H1 (cell line): ENCODE measurements around the gene CMSS1. TPM values are rescaled to one million over a fixed set of nuclear protein-coding genes. Genes with fewer than 3 reads are reported as not detected.

ENCODE experiments used
- CTCF ChIA-PET: fragments of 300-600 bp; sonication (Branson Sonifier 250); formaldehyde crosslinking; loops from one replicate; lab custom pipeline; 2021; ENCODE audit not compliant: partially characterized antibody; lab: Charles Lee
- POLR2A ChIA-PET: fragments of 300-600 bp; sonication (Branson Sonifier 250); formaldehyde crosslinking; loops from one replicate; lab custom pipeline; 2021; ENCODE audit warnings: inconsistent platforms; ENCODE audit not compliant: partially characterized antibody; lab: Charles Lee
- DNase-seq, 2 experiments: peaks; one replicate each; pipeline versions ENCODE4 v3.0.0 to v3.0.0-alpha.2; 2010 to 2022; ENCODE audit warnings: low spot score in 2 of 2, low read depth in 1 of 2, mixed read lengths in 1 of 2
- FAIRE-seq: peaks from 2 replicates; lab custom pipeline; 2011; peaks lifted over from hg19 to GRCh38; lab: Jason Lieb, UNC
- H2AFZ ChIP-seq: 2 replicates; pipeline ENCODE4 v1.8.1; 2012; ENCODE audit warnings: low read length, inconsistent platforms
- H2AK5ac ChIP-seq: 2 replicates; pipeline ENCODE4 v1.6.1; 2013; ENCODE audit warnings: low read depth, low read length
- H2BK120ac ChIP-seq: replicated peaks from 2 replicates; pipeline ENCODE3; 2013; ENCODE audit warnings: low read depth, low read length, inconsistent platforms
- H2BK12ac ChIP-seq: 2 replicates; pipeline ENCODE4 v1.6.1; 2013; ENCODE audit warnings: low read depth, low read length
- H2BK15ac ChIP-seq: 2 replicates; pipeline ENCODE4 v1.6.1; 2013; ENCODE audit warnings: low read length
- H2BK20ac ChIP-seq: 2 replicates; pipeline ENCODE4 v1.6.1; 2013; ENCODE audit warnings: low read length
- H2BK5ac ChIP-seq: 2 replicates; pipeline ENCODE4 v1.6.1; 2013; ENCODE audit warnings: low read depth, low read length
- H3K14ac ChIP-seq: 2 replicates; pipeline ENCODE4 v1.6.1; 2013; ENCODE audit warnings: inconsistent platforms; ENCODE audit not compliant: insufficient read length
- H3K18ac ChIP-seq: 2 replicates; pipeline ENCODE4 v1.6.1; 2013; ENCODE audit warnings: low read length; ENCODE audit errors: extremely low read depth
- H3K23ac ChIP-seq: 2 replicates; pipeline ENCODE4 v1.6.1; 2013; ENCODE audit warnings: inconsistent platforms; ENCODE audit not compliant: insufficient read length
- H3K23me2 ChIP-seq: 2 replicates; pipeline ENCODE4 v1.6.1; 2013; ENCODE audit warnings: low read depth, low read length
- H3K27ac ChIP-seq: 2 replicates; pipeline ENCODE4 v1.6.1; 2011; ENCODE audit warnings: low read depth, low read length, inconsistent platforms
- H3K27me3 ChIP-seq, 4 experiments: replicated peaks in 1 of 4; 1 replicate in 1 of 4; 2 replicates in 3 of 4; pipeline versions ENCODE4 v1.6.1 to v1.8.1; 2011 to 2013; ENCODE audit warnings: low read length in 3 of 4, mild to moderate bottlenecking in 3 of 4, inconsistent platforms in 2 of 4, mixed read lengths in 2 of 4, moderate library complexity in 1 of 4; ENCODE audit not compliant: control insufficient read depth in 3 of 4, insufficient read depth in 3 of 4; ENCODE audit errors: extremely low read depth in 1 of 4
- H3K36me3 ChIP-seq, 4 experiments: 2 replicates each; pipeline versions ENCODE4 v1.6.1 to v1.8.1; 2011 to 2013; ENCODE audit warnings: mild to moderate bottlenecking in 4 of 4, low read length in 3 of 4, moderate library complexity in 2 of 4, control low read depth in 1 of 4, inconsistent platforms in 1 of 4; ENCODE audit not compliant: insufficient read depth in 4 of 4, control insufficient read depth in 2 of 4
- H3K4ac ChIP-seq: replicated peaks from 2 replicates; pipeline ENCODE3; 2013; ENCODE audit warnings: low read length, low read depth, mixed read lengths, inconsistent platforms; ENCODE audit not compliant: insufficient read length
- H3K4me1 ChIP-seq, 4 experiments: replicated peaks in 1 of 4; 1 replicate in 1 of 4; 2 replicates in 3 of 4; pipeline versions ENCODE4 v1.6.1 to v1.8.1; 2011 to 2013; ENCODE audit warnings: low read length in 3 of 4, inconsistent platforms in 2 of 4, mixed read lengths in 1 of 4; ENCODE audit not compliant: insufficient read depth in 4 of 4, control insufficient read depth in 3 of 4
- H3K4me2 ChIP-seq, 2 experiments: 2 replicates each; pipeline versions ENCODE4 v1.6.1 to v1.8.1; 2011 to 2013; ENCODE audit warnings: low read depth in 2 of 2, low read length in 2 of 2, control low read depth in 1 of 2, inconsistent platforms in 1 of 2, mild to moderate bottlenecking in 1 of 2; ENCODE audit not compliant: insufficient read depth in 1 of 2
- H3K4me3 ChIP-seq, 4 experiments: fragments of 200-600, 300-600 bp in 1 of 4; sonication (generic), shearing (Covaris generic), sonication (Bioruptor Twin) in 1 of 4; 2 replicates each; pipeline versions ENCODE4 v1.5.1 to v1.8.1; 2011 to 2016; ENCODE audit warnings: low read length in 4 of 4, low read depth in 3 of 4, control low read depth in 2 of 4, inconsistent platforms in 2 of 4, mild to moderate bottlenecking in 2 of 4, mixed read lengths in 1 of 4, moderate library complexity in 1 of 4; ENCODE audit not compliant: insufficient read depth in 2 of 4; ENCODE audit errors: extremely low read depth in 1 of 4
- H3K56ac ChIP-seq: replicated peaks from 2 replicates; pipeline ENCODE3; 2013; ENCODE audit warnings: low read depth, mild to moderate bottlenecking, mixed read lengths, low read length, inconsistent platforms; ENCODE audit not compliant: insufficient read length
- H3K79me1 ChIP-seq: 2 replicates; pipeline ENCODE4 v1.6.1; 2013; ENCODE audit warnings: low read depth, low read length, control low read depth
- H3K79me2 ChIP-seq, 2 experiments: 2 replicates each; pipeline versions ENCODE4 v1.6.1 to v1.8.1; 2012 to 2013; ENCODE audit warnings: low read length in 2 of 2, mild to moderate bottlenecking in 2 of 2, inconsistent platforms in 1 of 2; ENCODE audit not compliant: insufficient read depth in 2 of 2, control insufficient read depth in 1 of 2
- H3K9ac ChIP-seq, 4 experiments: replicated peaks in 1 of 4; 1 replicate in 1 of 4; 2 replicates in 3 of 4; pipeline versions ENCODE4 v1.6.1 to v1.8.1; 2011 to 2013; ENCODE audit warnings: low read depth in 3 of 4, low read length in 3 of 4, control low read depth in 2 of 4, mild to moderate bottlenecking in 2 of 4, moderate library complexity in 2 of 4, inconsistent platforms in 1 of 4; ENCODE audit errors: extremely low read depth in 1 of 4
- H3K9me3 ChIP-seq, 2 experiments: 2 replicates each; pipeline versions ENCODE4 v1.6.1 to v1.8.1; 2012 to 2013; ENCODE audit warnings: mild to moderate bottlenecking in 2 of 2, moderate library complexity in 2 of 2, control low read depth in 1 of 2, inconsistent platforms in 1 of 2, low read depth in 1 of 2, low read length in 1 of 2, mixed read lengths in 1 of 2; ENCODE audit not compliant: insufficient read depth in 2 of 2
- H4K20me1 ChIP-seq, 2 experiments: replicated peaks in 1 of 2; 2 replicates each; pipeline versions ENCODE3 to v1.8.1; 2011 to 2013; ENCODE audit warnings: inconsistent platforms in 2 of 2, low read length in 2 of 2, mild to moderate bottlenecking in 1 of 2; ENCODE audit not compliant: insufficient read depth in 2 of 2, control insufficient read depth in 1 of 2
- H4K5ac ChIP-seq: 2 replicates; pipeline ENCODE4 v1.6.1; 2013; ENCODE audit warnings: low read length, low read depth, mixed read lengths, inconsistent platforms; ENCODE audit not compliant: insufficient read length
- H4K8ac ChIP-seq: 2 replicates; pipeline ENCODE4 v1.8.0; 2013; ENCODE audit warnings: mild to moderate bottlenecking, moderate library complexity, low read length, inconsistent platforms; ENCODE audit not compliant: insufficient read depth; ENCODE audit errors: extremely low read depth
- H4K91ac ChIP-seq: replicated peaks from 2 replicates; pipeline ENCODE3; 2013; ENCODE audit warnings: low read length, mixed read lengths, inconsistent platforms; ENCODE audit not compliant: insufficient read length
- CBX5 ChIP-seq: fragments of 300-800, 300-1000 bp; sonication (generic); IDR thresholded peaks from 2 replicates; pipeline ENCODE4 v1.7.1; 2016; ENCODE audit warnings: antibody characterized with exemption, low read length, low read depth
- NANOG ChIP-seq: IDR thresholded peaks from 2 replicates; pipeline ENCODE4 v1.6.1; 2011; ENCODE audit warnings: low read length, low read depth, mild to moderate bottlenecking, inconsistent platforms; ENCODE audit not compliant: insufficient read depth, poor library complexity, severe bottlenecking
- polyA plus RNA-seq, 7 experiments: library from polyadenylated mRNA; depleted of rRNA in 3 of 7; stranded (reverse) in 5 of 7; unstranded in 2 of 7; fragments of >200 nt in 5 of 7; fragments of 200-250 nt in 2 of 7; gene quantifications; 1 replicate in 5 of 7; 2 replicates in 1 of 7; 4 replicates in 1 of 7; pipeline versions ENCODE4 v1.2.1 to v1.2.3, GENCODE V29; 2011 to 2013; ENCODE audit warnings: missing spikeins in 2 of 7, mixed read lengths in 2 of 7
- total RNA-seq: library from RNA; stranded (reverse); fragmentation: NEBNext Ultra II Directional; extraction: Animal tissue kit (Norgen Biotek cat#: 25700); gene quantifications from 2 replicates; pipeline ENCODE4 v1.2.1, GENCODE V29; 2021
- TF ChIP-seq, protein P1 (sequence below), 3 experiments: IDR thresholded peaks; 1 replicate in 2 of 3; 2 replicates in 1 of 3; pipeline versions ENCODE4 v1.5.1 to v1.6.1; 2011; ENCODE audit warnings: low read length in 3 of 3, mild to moderate bottlenecking in 3 of 3, inconsistent platforms in 2 of 3, low read depth in 1 of 3, moderate library complexity in 1 of 3; ENCODE audit not compliant: insufficient read depth in 1 of 3; ENCODE audit errors: control extremely low read depth in 1 of 3

CMSS1 gene
- total and polyA plus RNA-seq, 2 of the 8 experiments (the other 6 are each of a cell fraction or from before 2014, with no cell fraction given) = 15.2 to 75.1 TPM

DNA sequence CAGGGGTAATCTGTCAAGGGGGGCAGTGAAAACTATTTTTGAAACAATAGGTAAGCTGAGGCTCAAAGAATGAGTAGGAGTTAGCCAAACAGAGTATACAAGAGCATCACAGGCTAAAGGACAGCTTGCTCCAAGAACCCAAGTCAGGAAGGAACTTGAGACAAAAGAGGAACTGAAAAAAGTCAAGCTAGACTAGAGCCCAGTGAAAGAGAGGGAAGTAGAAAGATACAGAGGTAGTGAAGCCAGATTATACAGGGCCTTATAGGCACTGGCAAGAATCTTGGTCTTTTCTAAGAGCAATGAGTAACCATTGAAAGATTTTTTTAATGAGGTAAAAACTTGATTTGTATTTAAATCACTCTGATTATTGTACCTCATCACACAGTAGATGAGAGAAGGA lies 226.7 kb downstream of the CMSS1 start:
- Histone ChIP-seq H3K79me2 (no peaks in the 10 kb centered on the region), H4K91ac (no peak overlapping the region), H2BK5ac (no peak overlapping the region), H4K20me1 (no peaks in the 10 kb centered on the region), H3K4ac (no peak overlapping the region), H3K9ac (no peak overlapping the region), H2AFZ (no peak overlapping the region), H2AK5ac (no peak overlapping the region), H3K4me2 (no peak overlapping the region), H3K27me3 (no peaks in the 10 kb centered on the region), H2BK20ac (no peak overlapping the region), H3K9me3 (no peaks in the 10 kb centered on the region), H3K36me3 (no peaks in the 10 kb centered on the region), H2BK120ac (no peak overlapping the region), H4K8ac (no peak overlapping the region), H3K4me3 (no peak overlapping the region), H3K27ac (no peak overlapping the region), H4K5ac (no peak overlapping the region), H3K14ac (no peak overlapping the region), H2BK15ac (no peak overlapping the region), H3K79me1 (no peaks in the 10 kb centered on the region), H2BK12ac (no peak overlapping the region), H3K4me1 (peaks cover 0 to 6% (median 1%) of the 10 kb centered on the region in 4 experiments; a peak in 2 of 7 replicates), H3K23ac (no peak overlapping the region), H3K18ac (no peak overlapping the region), H3K56ac (no peak overlapping the region), H3K23me2 (no peaks in the 10 kb centered on the region)
- ChIA-PET CTCF (interaction anchor here (0.5 to 3.0 kb wide), 8 partner anchors 10 to 200 kb away, joined by 3 to 7 read pairs (median 4); no protein-coding TSS in a partner anchor), POLR2A (no interaction called here)
- FAIRE-seq (no peak), DNase-seq (no peak)
- no peak for TF ChIP-seq NANOG
- TF ChIP-seq, protein P1, sequence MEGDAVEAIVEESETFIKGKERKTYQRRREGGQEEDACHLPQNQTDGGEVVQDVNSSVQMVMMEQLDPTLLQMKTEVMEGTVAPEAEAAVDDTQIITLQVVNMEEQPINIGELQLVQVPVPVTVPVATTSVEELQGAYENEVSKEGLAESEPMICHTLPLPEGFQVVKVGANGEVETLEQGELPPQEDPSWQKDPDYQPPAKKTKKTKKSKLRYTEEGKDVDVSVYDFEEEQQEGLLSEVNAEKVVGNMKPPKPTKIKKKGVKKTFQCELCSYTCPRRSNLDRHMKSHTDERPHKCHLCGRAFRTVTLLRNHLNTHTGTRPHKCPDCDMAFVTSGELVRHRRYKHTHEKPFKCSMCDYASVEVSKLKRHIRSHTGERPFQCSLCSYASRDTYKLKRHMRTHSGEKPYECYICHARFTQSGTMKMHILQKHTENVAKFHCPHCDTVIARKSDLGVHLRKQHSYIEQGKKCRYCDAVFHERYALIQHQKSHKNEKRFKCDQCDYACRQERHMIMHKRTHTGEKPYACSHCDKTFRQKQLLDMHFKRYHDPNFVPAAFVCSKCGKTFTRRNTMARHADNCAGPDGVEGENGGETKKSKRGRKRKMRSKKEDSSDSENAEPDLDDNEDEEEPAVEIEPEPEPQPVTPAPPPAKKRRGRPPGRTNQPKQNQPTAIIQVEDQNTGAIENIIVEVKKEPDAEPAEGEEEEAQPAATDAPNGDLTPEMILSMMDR (IDR thresholded peaks at IDR 0.05; ENCODE audit: control extremely low read depth in 1 of 3, insufficient read depth in 1 of 3, low read depth in 1 of 3, low read length in 3 of 3) = no peak
- TF ChIP-seq CBX5 = no peak
